OCI-LY3 (cell line): ENCODE data around the gene CAVIN2.

Experiments
- H2AFZ ChIP-seq: fragments of 200-600, 300-600 bp; shearing (Covaris generic); 2 replicates; pipeline ENCODE4 v1.6.0; 2014; ENCODE audit warnings: antibody characterized with exemption, low read depth, low read length
- H3K27ac ChIP-seq: fragments of 200-600, 300-600 bp; sonication (generic); 2 replicates; pipeline ENCODE4 v1.5.1; 2014; ENCODE audit warnings: mild to moderate bottlenecking, low read length, moderate library complexity, mixed read lengths
- H3K27me3 ChIP-seq: fragments of 200-600, 300-600 bp; sonication (generic); 2 replicates; pipeline ENCODE4 v1.6.1; 2014; ENCODE audit warnings: low read depth, low read length, mixed read lengths
- H3K36me3 ChIP-seq: fragments of 200-600, 300-600 bp; sonication (generic); replicated peaks from 2 replicates; pipeline ENCODE3; 2014; ENCODE audit warnings: low read depth, low read length, mixed read lengths
- H3K4me1 ChIP-seq: fragments of 300-600, 200-600 bp; sonication (generic); 2 replicates; pipeline ENCODE4 v1.6.1; 2014; ENCODE audit warnings: low read length, mixed read lengths
- H3K4me2 ChIP-seq: fragments of 200-600, 300-600 bp; sonication (generic); 2 replicates; pipeline ENCODE4 v1.6.1; 2014; ENCODE audit warnings: low read length, mixed read lengths
- H3K4me3 ChIP-seq: fragments of 300-600, 200-600 bp; sonication (generic); 2 replicates; pipeline ENCODE4 v1.5.1; 2014; ENCODE audit warnings: antibody characterized with exemption, mild to moderate bottlenecking, low read length, moderate library complexity
- H3K79me2 ChIP-seq: fragments of 300-600, 200-600 bp; shearing (Covaris generic); 2 replicates; pipeline ENCODE4 v1.6.1; 2014; ENCODE audit warnings: mild to moderate bottlenecking, low read length, mixed read lengths
- H3K9ac ChIP-seq: fragments of 300-600, 200-600 bp; shearing (Covaris generic); 2 replicates; pipeline ENCODE4 v1.6.0; 2014; ENCODE audit warnings: mild to moderate bottlenecking, low read length, moderate library complexity
- H3K9me3 ChIP-seq: fragments of 200-600, 300-600 bp; shearing (Covaris generic); 2 replicates; pipeline ENCODE4 v1.6.1; 2014; ENCODE audit warnings: low read length, mixed read lengths; ENCODE audit not compliant: insufficient read depth
- H4K20me1 ChIP-seq: fragments of 200-600, 300-600 bp; sonication (generic); 2 replicates; pipeline ENCODE4 v1.6.1; 2016; ENCODE audit warnings: low read length, mixed read lengths; ENCODE audit not compliant: insufficient read depth
- CTCF ChIP-seq: fragments of 200-600, 300-600 bp; sonication (generic); IDR thresholded peaks from 2 replicates; pipeline ENCODE4 v1.5.1; 2014; ENCODE audit warnings: antibody characterized with exemption, low read length, low read depth
- EZH2phosphoT487 ChIP-seq: fragments of 200-600 bp; shearing (Covaris generic); IDR thresholded peaks from 2 replicates; pipeline ENCODE4 v1.6.1; 2018; ENCODE audit warnings: antibody characterized with exemption, mixed run types, low read depth

The CAVIN2 gene

GRCh38 chr2:191855382-191855781 is 8.5 kb upstream of the CAVIN2 start:
- Histone ChIP-seq H4K20me1 (no peaks in the 10 kb centered on the region), H3K79me2 (no peaks in the 10 kb centered on the region), H3K36me3 (no peaks in the 10 kb centered on the region), H3K27ac (no peak overlapping the region), H3K4me2 (no peak overlapping the region), H2AFZ (no peak overlapping the region), H3K9ac (no peak overlapping the region), H3K9me3 (no peaks in the 10 kb centered on the region), H3K4me3 (no peak overlapping the region), H3K27me3 (no peaks in the 10 kb centered on the region), H3K4me1 (no peaks in the 10 kb centered on the region)
- no peak for TF ChIP-seq CTCF

- no peaks in the 10 kb centered on the region for H4K20me1 ChIP-seq
- no peak overlapping the region for H3K9ac ChIP-seq
- H3K4me2 ChIP-seq = no peak overlapping the region
- H3K36me3 ChIP-seq = no peaks in the 10 kb centered on the region
- TF ChIP-seq EZH2phosphoT487 = no peak
- TF ChIP-seq CTCF = no peak
- H3K27me3 ChIP-seq = no peaks in the 10 kb centered on the region
- H3K9me3 ChIP-seq = no peaks in the 10 kb centered on the region
- no peak overlapping the region for H3K4me3 ChIP-seq
- no peak overlapping the region for H3K27ac ChIP-seq
- no peaks in the 10 kb centered on the region for H3K4me1 ChIP-seq
- no peaks in the 10 kb centered on the region for H3K79me2 ChIP-seq
- H2AFZ ChIP-seq = no peak overlapping the region
These were observed 7.8 kb upstream of the CAVIN2 start for GRCh38 chr2:191854382-191855372.

- Histone ChIP-seq H3K9ac (no peak overlapping the region), H3K27me3 (no peaks in the 10 kb centered on the region), H3K27ac (no peak overlapping the region), H3K4me2 (no peak overlapping the region), H3K36me3 (no peaks in the 10 kb centered on the region), H2AFZ (no peak overlapping the region), H4K20me1 (no peaks in the 10 kb centered on the region), H3K4me3 (no peak overlapping the region), H3K4me1 (no peaks in the 10 kb centered on the region), H3K9me3 (no peaks in the 10 kb centered on the region), H3K79me2 (no peaks in the 10 kb centered on the region)
- TF ChIP-seq CTCF (no peak), EZH2phosphoT487 (no peak)
These were observed 7.0 kb upstream of the CAVIN2 start for GRCh38 chr2:191853843-191854242.

GRCh38 chr2:191851158-191851557 is 4.3 kb upstream of the CAVIN2 start:
- H3K27me3 ChIP-seq = no peaks in the 10 kb centered on the region
- no peaks in the 10 kb centered on the region for H4K20me1 ChIP-seq
- no peaks in the 10 kb centered on the region for H3K36me3 ChIP-seq
- TF ChIP-seq EZH2phosphoT487 = no peak
- TF ChIP-seq CTCF = no peak
- H3K9ac ChIP-seq = no peak overlapping the region
- H3K4me3 ChIP-seq = no peak overlapping the region
- no peak overlapping the region for H3K27ac ChIP-seq
- H3K4me1 ChIP-seq = peaks cover 6% of the 10 kb centered on the region; the same call in 1 of the 2 replicates
- H3K9me3 ChIP-seq = no peaks in the 10 kb centered on the region
- no peak overlapping the region for H3K4me2 ChIP-seq
- H3K79me2 ChIP-seq = no peaks in the 10 kb centered on the region
- no peak overlapping the region for H2AFZ ChIP-seq
